ENCODE results near the gene DNAJC18. TPM values are rescaled to one million over a fixed set of nuclear protein-coding genes. Genes with fewer than 3 reads are reported as not detected.
A peak's percentile ranks its signal among the peaks of the same experiment; 100 is the strongest.

The DNAJC18 gene
- total RNA-seq, 1 experiment from 2014 or later: 4.4 TPM

DNA sequence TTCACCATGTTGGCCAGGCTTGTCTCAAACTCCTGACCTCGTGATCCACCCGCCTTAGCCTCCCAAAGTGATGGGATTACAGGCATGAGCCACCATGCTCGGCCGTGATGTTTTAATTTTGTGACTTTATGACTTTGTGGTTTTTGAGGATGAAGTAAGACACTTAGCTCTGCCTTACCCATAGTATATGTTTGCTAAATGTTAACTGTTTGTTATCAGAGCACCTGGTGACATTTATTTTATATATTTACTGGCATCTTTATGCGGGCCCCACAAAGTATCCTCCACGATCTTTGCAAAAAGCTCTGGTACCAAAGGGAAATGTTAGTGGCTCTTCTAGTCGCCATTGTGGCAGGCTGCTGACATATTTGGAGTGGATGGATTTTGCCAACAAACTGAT lies 63.0 kb downstream of the DNAJC18 start:
- TF ChIP-seq, protein P1, sequence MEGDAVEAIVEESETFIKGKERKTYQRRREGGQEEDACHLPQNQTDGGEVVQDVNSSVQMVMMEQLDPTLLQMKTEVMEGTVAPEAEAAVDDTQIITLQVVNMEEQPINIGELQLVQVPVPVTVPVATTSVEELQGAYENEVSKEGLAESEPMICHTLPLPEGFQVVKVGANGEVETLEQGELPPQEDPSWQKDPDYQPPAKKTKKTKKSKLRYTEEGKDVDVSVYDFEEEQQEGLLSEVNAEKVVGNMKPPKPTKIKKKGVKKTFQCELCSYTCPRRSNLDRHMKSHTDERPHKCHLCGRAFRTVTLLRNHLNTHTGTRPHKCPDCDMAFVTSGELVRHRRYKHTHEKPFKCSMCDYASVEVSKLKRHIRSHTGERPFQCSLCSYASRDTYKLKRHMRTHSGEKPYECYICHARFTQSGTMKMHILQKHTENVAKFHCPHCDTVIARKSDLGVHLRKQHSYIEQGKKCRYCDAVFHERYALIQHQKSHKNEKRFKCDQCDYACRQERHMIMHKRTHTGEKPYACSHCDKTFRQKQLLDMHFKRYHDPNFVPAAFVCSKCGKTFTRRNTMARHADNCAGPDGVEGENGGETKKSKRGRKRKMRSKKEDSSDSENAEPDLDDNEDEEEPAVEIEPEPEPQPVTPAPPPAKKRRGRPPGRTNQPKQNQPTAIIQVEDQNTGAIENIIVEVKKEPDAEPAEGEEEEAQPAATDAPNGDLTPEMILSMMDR (conservative IDR thresholded peaks at IDR 0.05; ENCODE audit: low read depth, low read length): no peak
- TF ChIP-seq EZH2phosphoT487 (IDR thresholded peaks at IDR 0.05; ENCODE audit: borderline replicate concordance, low read length) (no peak), EZH2 (IDR thresholded peaks at IDR 0.05; ENCODE audit: low read length, unreplicated experiment) (no peak)
- peaks cover 29% of the 10 kb centered on the region for H3K4me1 ChIP-seq (ENCODE audit: insufficient read depth, low read length)
- H3K27me3 ChIP-seq (ENCODE audit: low read length): no peaks in the 10 kb centered on the region
- no peak overlapping the region for H3K4me2 ChIP-seq (ENCODE audit: low read length)
- no peak overlapping the region for H2AFZ ChIP-seq (ENCODE audit: low read length)
- ATAC-seq (no peak), DNase-seq (no peak)
- H3K9ac ChIP-seq (ENCODE audit: low read length): no peak overlapping the region
- no peaks in the 10 kb centered on the region for H3K9me2 ChIP-seq (replicated peaks; ENCODE audit: low read length)
- H4K20me1 ChIP-seq (ENCODE audit: low read length): no peaks in the 10 kb centered on the region
- H3K4me3 ChIP-seq (ENCODE audit: low read length): no peak overlapping the region
- no TSS peak for BruUV-seq (replicated peaks)
- POLR2A ChIA-PET (ENCODE audit: unreplicated experiment): no interaction called here
- CTCF ChIA-PET: no interaction called here
- peaks cover 4% of the 10 kb centered on the region for H3F3A ChIP-seq (ENCODE audit: low read length, unreplicated experiment)
- no peak overlapping the region for H3K27ac ChIP-seq (ENCODE audit: low read length)
- H3K79me2 ChIP-seq (ENCODE audit: low read length): no peaks in the 10 kb centered on the region
- no peaks in the 10 kb centered on the region for H3K36me3 ChIP-seq (ENCODE audit: low read depth, low read length)
- intact Hi-C loops (cut with micrococcal nuclease): no loop called here
- no peaks in the 10 kb centered on the region for H3K9me3 ChIP-seq (ENCODE audit: low read length)

DNA sequence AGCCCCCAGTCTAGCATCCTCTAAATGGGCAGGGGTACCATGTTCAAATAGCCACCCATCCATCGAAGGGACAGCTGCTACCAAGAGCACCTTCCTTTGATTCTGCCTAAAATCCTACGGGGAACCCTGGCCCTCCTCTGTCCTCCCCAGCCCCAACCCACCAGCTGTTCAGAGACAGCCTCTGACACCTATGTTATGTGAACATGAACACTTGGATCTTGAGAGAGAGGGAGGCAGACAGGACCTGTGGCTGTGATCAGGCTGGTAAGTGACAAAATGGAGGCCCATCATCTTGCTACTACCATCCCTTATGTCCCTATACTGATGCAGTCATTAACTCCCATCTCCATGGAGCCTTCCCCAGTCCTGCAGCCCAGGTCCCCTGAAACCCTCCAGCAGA lies 64.4 kb downstream of the DNAJC18 start:
- peaks cover 4% of the 10 kb centered on the region for H3F3A ChIP-seq (ENCODE audit: low read length, unreplicated experiment)
- no peak overlapping the region for H3K9ac ChIP-seq (ENCODE audit: low read length)
- H3K4me3 ChIP-seq (ENCODE audit: low read length): no peak overlapping the region
- DNase-seq: no peak
- intact Hi-C loops (cut with micrococcal nuclease): no loop called here
- TF ChIP-seq EZH2 (IDR thresholded peaks at IDR 0.05; ENCODE audit: low read length, unreplicated experiment): no peak
- TF ChIP-seq, protein P1 (conservative IDR thresholded peaks at IDR 0.05; ENCODE audit: low read depth, low read length): no peak
- TF ChIP-seq EZH2phosphoT487 (IDR thresholded peaks at IDR 0.05; ENCODE audit: borderline replicate concordance, low read length): no peak
- H3K79me2 ChIP-seq (ENCODE audit: low read length): no peaks in the 10 kb centered on the region
- peaks cover 29% of the 10 kb centered on the region for H3K4me1 ChIP-seq (ENCODE audit: insufficient read depth, low read length)
- H4K20me1 ChIP-seq (ENCODE audit: low read length): no peaks in the 10 kb centered on the region
- CTCF ChIA-PET: no interaction called here
- no peak for ATAC-seq
- peak overlapping the region; percentile 98 for H3K27ac ChIP-seq (ENCODE audit: low read length)
- no peaks in the 10 kb centered on the region for H3K36me3 ChIP-seq (ENCODE audit: low read depth, low read length)
- BruUV-seq (replicated peaks): no TSS peak
- H3K9me2 ChIP-seq (replicated peaks; ENCODE audit: low read length): no peaks in the 10 kb centered on the region
- H3K9me3 ChIP-seq (ENCODE audit: low read length): no peaks in the 10 kb centered on the region
- H3K27me3 ChIP-seq (ENCODE audit: low read length): no peaks in the 10 kb centered on the region
- POLR2A ChIA-PET (ENCODE audit: unreplicated experiment): no interaction called here
- no peak overlapping the region for H2AFZ ChIP-seq (ENCODE audit: low read length)
- 0 out of 2 replicates have a peak overlapping the region, but pooled peaks have one; percentile 66 for H3K4me2 ChIP-seq (ENCODE audit: low read length)

DNA sequence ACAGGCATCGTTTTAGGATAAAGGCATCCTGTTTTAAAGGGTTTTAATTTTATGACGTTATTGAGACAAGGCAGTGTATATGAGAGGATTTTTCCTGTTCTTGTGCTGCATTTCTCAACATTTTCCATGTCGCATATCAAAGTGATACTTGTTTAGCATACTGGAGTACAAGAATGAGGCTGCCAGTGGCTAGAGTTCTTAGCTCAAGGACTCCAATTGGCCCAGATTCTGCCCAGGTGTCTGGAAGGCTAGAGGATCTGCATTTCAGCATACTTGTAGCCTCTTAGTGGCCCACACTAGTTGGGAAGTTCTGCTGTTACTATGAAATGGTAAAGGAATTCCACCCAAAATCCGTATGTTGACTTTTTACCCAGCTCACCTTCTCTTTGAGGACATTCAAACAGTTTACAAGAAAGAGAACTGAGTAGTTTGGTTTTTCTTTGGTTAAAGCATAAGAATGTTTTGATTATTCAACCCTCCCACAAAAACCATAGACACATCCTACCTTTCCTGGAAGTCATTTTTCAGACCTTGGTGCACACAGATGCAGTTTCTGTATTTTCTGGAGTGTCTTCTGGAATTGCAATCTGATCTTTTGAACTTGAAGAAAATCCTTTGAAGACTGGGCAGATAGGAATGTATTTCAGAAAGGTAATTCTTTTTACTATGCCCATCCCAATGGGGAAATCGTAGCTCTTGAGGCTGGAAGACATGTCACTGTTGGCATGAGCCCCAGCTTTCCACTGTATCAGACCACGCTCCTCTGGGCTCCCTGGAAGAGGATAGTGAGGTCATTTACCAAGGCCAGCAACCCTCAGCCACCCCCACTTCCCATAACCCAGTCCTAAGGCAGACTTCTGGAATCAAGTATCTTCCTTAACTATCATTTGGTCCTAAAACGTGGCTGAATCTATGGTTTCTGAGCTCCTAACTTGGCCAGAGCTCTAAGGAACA lies 67.6 kb downstream of the DNAJC18 start:
- Histone ChIP-seq H3K79me2 (ENCODE audit: low read length) (no peaks in the 10 kb centered on the region), H3K4me3 (ENCODE audit: low read length) (no peak overlapping the region), H3F3A (ENCODE audit: low read length, unreplicated experiment) (peaks cover 4% of the 10 kb centered on the region), H3K27ac (ENCODE audit: low read length) (0 out of 2 replicates have a peak overlapping the region, but pooled peaks have one; percentile 22), H3K36me3 (ENCODE audit: low read depth, low read length) (no peaks in the 10 kb centered on the region; the same call in 1 of the 2 replicates), H3K9me3 (ENCODE audit: low read length) (no peaks in the 10 kb centered on the region), H3K9me2 (replicated peaks; ENCODE audit: low read length) (no peaks in the 10 kb centered on the region), H2AFZ (ENCODE audit: low read length) (no peak overlapping the region), H3K4me1 (ENCODE audit: insufficient read depth, low read length) (peaks cover 29% of the 10 kb centered on the region), H4K20me1 (ENCODE audit: low read length) (no peaks in the 10 kb centered on the region), H3K27me3 (ENCODE audit: low read length) (no peaks in the 10 kb centered on the region), H3K4me2 (ENCODE audit: low read length) (no peak overlapping the region), H3K9ac (ENCODE audit: low read length) (no peak overlapping the region)
- ChIA-PET CTCF (no interaction called here), POLR2A (ENCODE audit: unreplicated experiment) (no interaction called here)
- no TSS peak for BruUV-seq (replicated peaks)
- DNase-seq (no peak), ATAC-seq (no peak)
- TF ChIP-seq, protein P1 (conservative IDR thresholded peaks at IDR 0.05; ENCODE audit: low read depth, low read length): no peak
- TF ChIP-seq EZH2phosphoT487 (IDR thresholded peaks at IDR 0.05; ENCODE audit: borderline replicate concordance, low read length): no peak
- no peak for TF ChIP-seq EZH2 (IDR thresholded peaks at IDR 0.05; ENCODE audit: low read length, unreplicated experiment)
- intact Hi-C loops (cut with micrococcal nuclease): loop anchor here (2.0 kb wide), 1 partner anchor 31 kb away; the partner anchor contains the start of gene PAIP2

All from PC-3 (cell line).